GM21825 (cell line): ENCODE results near the gene UBE2QL1.

Experiments
- ATAC-seq: cut with Tn5 transposase; IDR thresholded peaks from one replicate; pipeline ENCODE4 v1.9.1; 2021; ENCODE audit warnings: mild to moderate bottlenecking, moderate library complexity; ENCODE audit not compliant: unreplicated experiment

The UBE2QL1 gene

GRCh38 chr5:6448622-6449464 lies at the start of gene UBE2QL1:
UBE2QL1 (plus strand) TSS chr5:6448859; CDS start chr5:6448894, 35 bp downstream.
- ATAC-seq: no peak

GRCh38 chr5:6399980-6400910 lies 48.4 kb upstream of the UBE2QL1 start:
- ATAC-seq: no peak

GRCh38 chr5:6401410-6401809 lies 47.2 kb upstream of the UBE2QL1 start:
- no peak for ATAC-seq

GRCh38 chr5:6402939-6403338 lies 45.7 kb upstream of the UBE2QL1 start:
- ATAC-seq: no peak

- no peak for ATAC-seq
Observed at GRCh38 chr5:6403416-6403815, 45.2 kb upstream of the UBE2QL1 start.

GRCh38 chr5:6404129-6404528 lies 44.5 kb upstream of the UBE2QL1 start:
- no peak for ATAC-seq

- ATAC-seq: no peak
Observed at GRCh38 chr5:6405591-6405990, 43.1 kb upstream of the UBE2QL1 start.

- no peak for ATAC-seq
Observed at GRCh38 chr5:6407558-6408259, 41.0 kb upstream of the UBE2QL1 start.

- no peak for ATAC-seq
Observed at GRCh38 chr5:6408260-6408596, 40.4 kb upstream of the UBE2QL1 start.

GRCh38 chr5:6408627-6409446 lies 39.8 kb upstream of the UBE2QL1 start:
- ATAC-seq: no peak

- ATAC-seq: no peak
Observed at GRCh38 chr5:6410421-6410820, 38.2 kb upstream of the UBE2QL1 start.

GRCh38 chr5:6411141-6411540 lies 37.5 kb upstream of the UBE2QL1 start:
- ATAC-seq: no peak

GRCh38 chr5:6412811-6413210 lies 35.8 kb upstream of the UBE2QL1 start:
- no peak for ATAC-seq

- ATAC-seq: no peak
Observed at GRCh38 chr5:6417657-6418056, 31.0 kb upstream of the UBE2QL1 start.

GRCh38 chr5:6418679-6419276 lies 29.9 kb upstream of the UBE2QL1 start:
- ATAC-seq: no peak

- no peak for ATAC-seq
Observed at GRCh38 chr5:6419340-6419852, 29.3 kb upstream of the UBE2QL1 start.

GRCh38 chr5:6423327-6424109 lies 25.1 kb upstream of the UBE2QL1 start:
- ATAC-seq: no peak

- no peak for ATAC-seq
Observed at GRCh38 chr5:6424110-6424659, 24.5 kb upstream of the UBE2QL1 start.

- ATAC-seq: no peak
Observed at GRCh38 chr5:6424700-6425099, 24.0 kb upstream of the UBE2QL1 start.
